Measurements from ENCODE around the gene ZNF280A.
"Not testable (repeated sequence)": the region's sequence is repeated elsewhere in the genome, so short reads cannot be mapped to it uniquely, and the experiment has no call there.

DNA sequence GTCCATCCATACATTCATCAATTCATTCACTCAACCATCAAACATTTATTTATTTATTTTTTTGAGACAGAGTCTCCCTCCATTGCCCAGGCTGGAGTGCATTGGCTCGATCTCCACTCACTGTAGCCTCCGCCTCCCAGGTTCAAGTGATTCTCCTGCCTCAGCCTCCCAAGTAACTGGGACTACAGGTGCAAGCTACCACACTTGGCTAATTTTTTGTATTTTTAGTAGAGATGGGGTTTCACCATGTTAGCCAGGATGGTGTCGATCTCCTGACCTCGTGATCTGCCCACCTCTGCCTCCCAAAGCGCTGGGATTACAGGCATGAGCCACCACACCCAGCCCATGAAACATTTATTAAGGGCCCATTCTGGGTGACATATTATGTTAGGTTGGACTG is 49.0 kb downstream of the ZNF280A start:
- TF ChIP-seq POLR2AphosphoS5 (IDR thresholded peaks at IDR 0.05) = not testable (repeated sequence)
- TF ChIP-seq, protein P1, sequence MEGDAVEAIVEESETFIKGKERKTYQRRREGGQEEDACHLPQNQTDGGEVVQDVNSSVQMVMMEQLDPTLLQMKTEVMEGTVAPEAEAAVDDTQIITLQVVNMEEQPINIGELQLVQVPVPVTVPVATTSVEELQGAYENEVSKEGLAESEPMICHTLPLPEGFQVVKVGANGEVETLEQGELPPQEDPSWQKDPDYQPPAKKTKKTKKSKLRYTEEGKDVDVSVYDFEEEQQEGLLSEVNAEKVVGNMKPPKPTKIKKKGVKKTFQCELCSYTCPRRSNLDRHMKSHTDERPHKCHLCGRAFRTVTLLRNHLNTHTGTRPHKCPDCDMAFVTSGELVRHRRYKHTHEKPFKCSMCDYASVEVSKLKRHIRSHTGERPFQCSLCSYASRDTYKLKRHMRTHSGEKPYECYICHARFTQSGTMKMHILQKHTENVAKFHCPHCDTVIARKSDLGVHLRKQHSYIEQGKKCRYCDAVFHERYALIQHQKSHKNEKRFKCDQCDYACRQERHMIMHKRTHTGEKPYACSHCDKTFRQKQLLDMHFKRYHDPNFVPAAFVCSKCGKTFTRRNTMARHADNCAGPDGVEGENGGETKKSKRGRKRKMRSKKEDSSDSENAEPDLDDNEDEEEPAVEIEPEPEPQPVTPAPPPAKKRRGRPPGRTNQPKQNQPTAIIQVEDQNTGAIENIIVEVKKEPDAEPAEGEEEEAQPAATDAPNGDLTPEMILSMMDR (IDR thresholded peaks at IDR 0.05) = not testable (repeated sequence)

All from breast epithelium (tissue), 3 donors.